ENCODE results near the gene EIF5.

- TF ChIP-seq CTCF (IDR thresholded peaks at IDR 0.05; ENCODE audit: control extremely low read depth in 1 of 3, insufficient read depth in 1 of 3, low read depth in 1 of 3, low read length in 3 of 3) (peak in 1 of 3 experiments; percentile 16; a peak in 1 of 4 replicates), EP300 (IDR thresholded peaks at IDR 0.05; ENCODE audit: borderline replicate concordance in 1 of 2, low read depth in 2 of 2, low read length in 2 of 2) (no peak), USF2 (IDR thresholded peaks at IDR 0.05; ENCODE audit: low read length) (no peak)
Observed at GRCh38 chr14:103314496-103315277, 19.4 kb upstream of the EIF5 start.
